Cortex of kidney (tissue), 1 donor: ENCODE results near the gene BMPER.

Experiments
- DNase-seq: peaks from one replicate; lab custom pipeline; 2025; lab: John Stamatoyannopoulos, UW

The BMPER gene

GRCh38 chr7:33970536-33970935, 65.2 kb downstream of the BMPER start:
- no peak for DNase-seq

GRCh38 chr7:33971106-33971505, 65.8 kb downstream of the BMPER start:
- no peak for DNase-seq

GRCh38 chr7:33973231-33974015, 68.1 kb downstream of the BMPER start:
- DNase-seq: no peak

- DNase-seq: no peak
Observed at GRCh38 chr7:33979300-33979806, 74.0 kb downstream of the BMPER start.

- DNase-seq: no peak
Observed at GRCh38 chr7:33979807-33980355, 74.5 kb downstream of the BMPER start.

GRCh38 chr7:33981226-33981625, 75.9 kb downstream of the BMPER start:
- DNase-seq: no peak

GRCh38 chr7:33981671-33982424, 76.5 kb downstream of the BMPER start:
- DNase-seq: no peak

GRCh38 chr7:33982425-33982786, 77.1 kb downstream of the BMPER start:
- DNase-seq: no peak

- DNase-seq: no peak
Observed at GRCh38 chr7:33986451-33986850, 81.1 kb downstream of the BMPER start.

GRCh38 chr7:33986951-33987947, 81.9 kb downstream of the BMPER start:
- DNase-seq: no peak

- no peak for DNase-seq
Observed at GRCh38 chr7:33996899-33997298, 91.6 kb downstream of the BMPER start.

- no peak for DNase-seq
Observed at GRCh38 chr7:33998476-33998875, 93.1 kb downstream of the BMPER start.

- no peak for DNase-seq
Observed at GRCh38 chr7:34011017-34011695, 105.8 kb downstream of the BMPER start.

GRCh38 chr7:34011696-34012095, 106.4 kb downstream of the BMPER start:
- DNase-seq: no peak

- no peak for DNase-seq
Observed at GRCh38 chr7:34013421-34013820, 108.1 kb downstream of the BMPER start.

- DNase-seq: no peak
Observed at GRCh38 chr7:34015651-34016050, 110.3 kb downstream of the BMPER start.

- DNase-seq: no peak
Observed at GRCh38 chr7:34016876-34017275, 111.5 kb downstream of the BMPER start.

- no peak for DNase-seq
Observed at GRCh38 chr7:34019301-34019790, 114.0 kb downstream of the BMPER start.

GRCh38 chr7:34022626-34023025, 117.3 kb downstream of the BMPER start:
- no peak for DNase-seq

- no peak for DNase-seq
Observed at GRCh38 chr7:34025600-34025999, 120.3 kb downstream of the BMPER start.
